OCI-LY7 (cell line): ENCODE data around the gene STIL.

Experiments
- CTCF ChIP-seq: fragments of 200-600 bp; sonication (generic); conservative IDR thresholded peaks from 2 replicates; pipeline ENCODE4 v1.5.1; 2014; ENCODE audit warnings: mild to moderate bottlenecking, antibody characterized with exemption, low read length, moderate library complexity, mixed read lengths
- EZH2phosphoT487 ChIP-seq: fragments of 200-600 bp; sonication (generic); IDR thresholded peaks from 2 replicates; pipeline ENCODE4 v1.6.1; 2018; ENCODE audit warnings: low read depth, borderline replicate concordance, mild to moderate bottlenecking, mixed run types, antibody characterized with exemption, low read length, moderate library complexity, mixed read lengths

- no peak for TF ChIP-seq CTCF
- no peak for TF ChIP-seq EZH2phosphoT487
Measured at GRCh38 chr1:47209091-47209490, 104.9 kb downstream of the STIL start.
